HG03175 (cell line): ENCODE measurements around the gene ART5.
"Not testable (repeated sequence)": the region's sequence is repeated elsewhere in the genome, so short reads cannot be mapped to it uniquely, and the experiment has no call there.

Experiments
- ATAC-seq: cut with Tn5 transposase; IDR thresholded peaks from one replicate; pipeline ENCODE4 v1.9.1; 2021; ENCODE audit warnings: mild to moderate bottlenecking, moderate library complexity; ENCODE audit not compliant: unreplicated experiment

ART5 gene

GRCh38 chr11:3623121-3623520, 18.7 kb downstream of the ART5 start:
- ATAC-seq: no peak

DNA sequence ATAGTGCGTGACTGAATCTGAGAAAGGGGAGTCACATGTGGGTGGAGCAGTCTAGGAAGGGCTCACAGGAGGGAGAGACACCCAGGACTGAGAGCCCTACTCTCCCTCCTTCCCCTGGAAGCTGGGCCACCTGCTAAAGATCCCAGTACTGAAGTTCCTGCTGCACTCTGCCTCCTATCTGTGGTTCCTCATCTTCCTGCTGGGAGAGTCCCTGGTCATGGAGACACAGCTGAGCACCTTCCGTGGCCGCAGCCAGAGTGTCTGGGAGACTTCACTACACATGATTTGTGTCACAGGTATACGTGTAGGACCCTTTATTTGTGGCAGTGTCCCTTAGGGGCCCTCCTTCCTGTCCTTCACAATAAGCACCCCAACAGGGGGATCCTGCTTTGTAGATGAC, 19.3 kb downstream of the ART5 start:
- ATAC-seq: no peak

GRCh38 chr11:3617990-3618389, 23.8 kb downstream of the ART5 start:
- ATAC-seq: no peak

DNA sequence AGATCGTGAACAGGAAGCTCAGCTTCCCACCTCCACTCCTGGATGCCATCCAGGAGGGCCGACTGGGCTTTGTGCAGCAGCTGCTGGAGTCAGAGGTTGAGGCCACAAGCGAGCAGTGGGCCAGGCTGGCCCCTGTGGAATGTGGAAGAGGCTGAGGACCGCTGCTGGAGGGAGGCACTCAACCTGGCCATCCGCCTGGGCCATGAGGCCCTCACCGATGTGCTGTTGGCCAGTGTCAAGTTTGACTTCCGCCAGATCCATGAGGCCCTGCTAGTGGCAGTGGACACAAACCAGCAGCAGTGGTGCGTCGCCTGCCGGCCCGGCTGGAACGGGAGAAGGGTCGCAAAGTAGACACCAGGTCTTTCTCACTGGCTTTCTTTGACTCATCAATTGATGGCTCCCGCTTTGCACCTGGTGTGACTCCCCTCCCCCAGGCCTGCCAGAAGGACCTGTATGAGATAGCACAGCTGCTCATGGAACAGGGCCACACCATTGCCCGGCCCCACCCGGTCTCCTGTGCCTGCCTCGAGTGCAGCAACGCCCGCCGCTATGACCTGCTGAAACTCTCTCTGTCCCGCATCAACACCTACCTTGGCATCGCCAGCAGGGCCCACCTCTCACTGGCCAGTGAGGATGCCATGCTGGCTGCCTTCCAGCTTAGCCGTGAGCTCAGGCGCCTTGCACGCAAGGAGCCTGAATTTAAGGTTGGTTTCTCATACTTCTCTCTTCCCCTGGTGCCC, 24.9 kb downstream of the ART5 start:
- no peak for ATAC-seq

GRCh38 chr11:3615998-3616397, 25.8 kb downstream of the ART5 start:
- ATAC-seq: no peak

DNA sequence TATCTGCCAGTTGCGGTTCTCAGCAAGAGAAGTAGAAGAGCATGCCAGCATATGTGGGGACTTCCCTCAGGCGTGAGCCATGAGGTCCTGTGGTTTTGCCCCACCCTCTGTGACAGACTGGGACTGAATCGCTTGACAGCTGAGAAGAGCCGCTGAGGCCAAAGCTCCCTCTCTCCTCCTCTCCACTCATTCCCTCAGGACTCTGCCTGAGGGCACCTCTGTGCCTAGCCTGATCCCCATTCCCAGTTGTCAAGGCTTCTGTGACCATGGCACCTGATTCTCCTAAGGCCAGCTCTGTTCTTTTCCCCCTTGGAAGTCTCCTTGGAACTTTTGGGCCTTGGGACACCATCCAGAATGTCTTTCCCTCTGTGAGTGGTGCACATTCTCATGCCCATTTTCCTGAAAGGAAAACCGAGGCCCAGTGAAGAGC, 27.0 kb downstream of the ART5 start:
- no peak for ATAC-seq

DNA sequence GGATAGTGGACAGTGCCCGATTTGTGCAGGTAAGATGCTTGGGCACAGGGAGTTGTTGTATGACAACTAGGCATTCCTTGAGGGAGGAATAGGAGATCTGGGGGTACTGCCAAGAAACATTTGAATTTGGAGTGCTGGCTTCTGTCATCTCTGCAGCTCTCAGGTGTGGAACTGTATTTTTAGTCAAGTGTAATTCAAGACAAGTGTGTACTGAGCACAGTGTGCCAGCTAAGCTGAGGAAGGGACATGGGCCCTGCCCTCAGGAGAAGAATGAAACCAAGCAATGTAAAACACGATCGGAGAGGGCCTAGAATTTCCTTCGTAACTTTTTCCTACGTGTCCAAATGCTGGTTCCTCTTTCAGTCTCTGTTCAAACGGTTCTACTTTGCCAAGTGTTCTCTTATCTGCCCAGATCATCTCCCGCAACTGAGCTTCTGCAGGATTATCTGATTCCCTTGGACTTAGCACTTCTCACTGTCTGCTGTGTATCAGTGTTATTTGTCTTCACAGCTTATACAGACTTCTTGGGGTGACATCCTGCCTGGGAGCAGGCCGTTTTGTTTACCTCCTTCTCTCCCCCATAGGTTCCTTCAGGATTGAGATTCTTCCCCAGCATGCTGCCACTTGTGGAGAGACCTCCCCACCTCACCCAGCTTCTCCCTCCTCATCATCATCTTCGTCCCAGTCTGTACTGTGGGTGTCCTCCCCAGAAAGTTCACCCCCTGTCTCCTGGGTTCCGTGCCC, 27.6 kb downstream of the ART5 start:
- ATAC-seq: no peak

GRCh38 chr11:3611976-3612678, 29.7 kb downstream of the ART5 start:
- no peak for ATAC-seq

- ATAC-seq: no peak
These were observed 30.9 kb downstream of the ART5 start for GRCh38 chr11:3610846-3611245.

GRCh38 chr11:3609416-3610265, 32.2 kb downstream of the ART5 start:
- no peak for ATAC-seq

GRCh38 chr11:3605771-3606203, 36.0 kb downstream of the ART5 start:
- ATAC-seq: no peak

DNA sequence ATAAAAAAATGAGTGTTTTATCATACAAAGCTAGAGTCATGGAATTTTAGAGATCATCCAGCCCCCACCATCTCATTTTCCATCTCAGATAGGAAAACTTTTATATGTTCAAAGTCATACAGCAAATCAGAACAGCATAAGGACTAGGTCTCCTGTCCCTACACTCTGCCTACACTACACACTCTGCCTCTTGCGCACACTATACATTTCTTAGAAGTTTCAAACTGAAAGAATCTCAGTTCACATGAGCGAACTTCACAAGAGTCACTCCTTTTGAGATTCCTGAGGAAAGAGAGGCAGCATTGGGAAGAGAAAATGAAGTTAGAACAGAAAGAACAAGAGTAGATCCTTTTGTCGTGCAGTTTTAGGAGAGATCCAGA, 36.5 kb downstream of the ART5 start:
- no peak for ATAC-seq

GRCh38 chr11:3604167-3604566, 37.6 kb downstream of the ART5 start:
- no peak for ATAC-seq

DNA sequence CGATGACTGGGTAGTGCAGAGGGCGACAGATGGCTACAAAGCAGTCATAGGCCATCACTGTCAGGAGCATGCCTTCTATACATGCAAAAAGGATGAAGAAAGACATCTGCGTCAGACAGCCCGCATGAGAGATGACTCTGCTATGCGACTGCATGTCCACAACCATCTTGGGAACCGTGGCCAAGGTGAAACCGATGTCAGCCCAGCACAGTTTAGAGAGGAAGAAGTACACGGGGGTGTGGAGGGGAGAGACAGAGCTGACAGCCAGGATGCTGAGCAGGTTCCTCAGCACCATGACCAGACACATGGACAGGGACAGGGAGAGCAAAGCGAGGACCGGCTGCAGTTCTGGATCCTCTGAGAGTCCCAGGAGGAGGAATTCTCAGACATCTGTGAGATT, 41.6 kb downstream of the ART5 start:
- ATAC-seq: not testable (repeated sequence)

- not testable (repeated sequence) for ATAC-seq
These were observed 44.0 kb downstream of the ART5 start for GRCh38 chr11:3597743-3598142.

- not testable (repeated sequence) for ATAC-seq
These were observed 50.5 kb downstream of the ART5 start for GRCh38 chr11:3591326-3591725.

GRCh38 chr11:3590193-3590592, 51.6 kb downstream of the ART5 start:
- ATAC-seq: not testable (repeated sequence)

DNA sequence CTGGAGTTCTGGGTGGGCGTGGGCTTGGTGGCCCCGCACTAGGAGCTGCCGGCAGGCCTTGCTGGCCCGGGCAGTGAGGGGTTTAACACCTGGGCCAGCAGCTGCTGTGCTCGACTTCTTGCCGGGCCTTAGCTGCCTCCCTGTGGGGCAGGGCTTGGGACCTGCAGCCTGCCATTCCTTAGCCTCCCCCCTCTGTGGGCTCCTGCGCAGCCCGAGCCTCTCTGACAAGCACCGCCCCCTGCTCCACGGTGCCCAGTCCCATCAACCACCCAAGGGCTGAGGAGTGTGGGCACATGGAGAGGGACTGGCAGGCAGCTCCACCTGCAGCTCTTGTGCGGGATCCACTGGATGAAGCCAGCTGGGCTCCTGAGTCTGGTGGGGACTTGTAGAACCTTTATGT, 53.0 kb downstream of the ART5 start:
- ATAC-seq: not testable (repeated sequence)
